ENCODE measurements around the gene BCL2L2.

GRCh38 chr14:23324455-23324846 is 17.8 kb downstream of the BCL2L2 start:
- TF ChIP-seq, protein P1, sequence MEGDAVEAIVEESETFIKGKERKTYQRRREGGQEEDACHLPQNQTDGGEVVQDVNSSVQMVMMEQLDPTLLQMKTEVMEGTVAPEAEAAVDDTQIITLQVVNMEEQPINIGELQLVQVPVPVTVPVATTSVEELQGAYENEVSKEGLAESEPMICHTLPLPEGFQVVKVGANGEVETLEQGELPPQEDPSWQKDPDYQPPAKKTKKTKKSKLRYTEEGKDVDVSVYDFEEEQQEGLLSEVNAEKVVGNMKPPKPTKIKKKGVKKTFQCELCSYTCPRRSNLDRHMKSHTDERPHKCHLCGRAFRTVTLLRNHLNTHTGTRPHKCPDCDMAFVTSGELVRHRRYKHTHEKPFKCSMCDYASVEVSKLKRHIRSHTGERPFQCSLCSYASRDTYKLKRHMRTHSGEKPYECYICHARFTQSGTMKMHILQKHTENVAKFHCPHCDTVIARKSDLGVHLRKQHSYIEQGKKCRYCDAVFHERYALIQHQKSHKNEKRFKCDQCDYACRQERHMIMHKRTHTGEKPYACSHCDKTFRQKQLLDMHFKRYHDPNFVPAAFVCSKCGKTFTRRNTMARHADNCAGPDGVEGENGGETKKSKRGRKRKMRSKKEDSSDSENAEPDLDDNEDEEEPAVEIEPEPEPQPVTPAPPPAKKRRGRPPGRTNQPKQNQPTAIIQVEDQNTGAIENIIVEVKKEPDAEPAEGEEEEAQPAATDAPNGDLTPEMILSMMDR (IDR thresholded peaks at IDR 0.05): no peak
- TF ChIP-seq POLR2A (IDR thresholded peaks at IDR 0.05): no peak

Measured in tibial nerve (tissue), 3 donors.